Neural cell (in vitro differentiated cells): ENCODE results near the gene PAMR1.

ENCODE experiments used
- CTCF ChIP-seq: fragments of 450-650 bp; IDR thresholded peaks from 2 replicates; pipeline ENCODE4 v1.5.1; 2014; ENCODE audit warnings: antibody characterized with exemption, mild to moderate bottlenecking, moderate library complexity; ENCODE audit not compliant: poor library complexity, severe bottlenecking
- RAD21 ChIP-seq: fragments of 450-650 bp; conservative IDR thresholded peaks from 2 replicates; pipeline ENCODE4 v1.6.1; 2014; ENCODE audit warnings: antibody characterized with exemption, mild to moderate bottlenecking, moderate library complexity
- REST ChIP-seq: IDR thresholded peaks from 2 replicates; pipeline ENCODE4 v1.6.1; 2012; ENCODE audit warnings: borderline replicate concordance

GRCh38 chr11:35470616-35471015, 54.8 kb downstream of the PAMR1 start:
- no peak for TF ChIP-seq CTCF
- TF ChIP-seq RAD21 = no peak
- TF ChIP-seq REST = no peak
